GM06990 (cell line): ENCODE results near the gene ADAMTS18.
"Not testable (repeated sequence)": the region's sequence is repeated elsewhere in the genome, so short reads cannot be mapped to it uniquely, and the experiment has no call there.

Experiments
- DNase-seq: peaks from one replicate; pipeline ENCODE4 v3.0.0-alpha.2; 2011; ENCODE audit not compliant: insufficient read length; ENCODE audit errors: extremely low read depth
- H3K27me3 ChIP-seq: replicated peaks from 2 replicates; pipeline ENCODE4 v1.6.0; 2011; ENCODE audit warnings: low read length; ENCODE audit not compliant: control insufficient read depth, insufficient read depth
- H3K36me3 ChIP-seq: 2 replicates; pipeline ENCODE4 v1.5.1; 2011; ENCODE audit warnings: low read length; ENCODE audit not compliant: control insufficient read depth, insufficient read depth
- H3K4me3 ChIP-seq: replicated peaks from 2 replicates; pipeline ENCODE4 v1.5.1; 2011; ENCODE audit warnings: low read depth, mild to moderate bottlenecking, control low read depth, low read length
- CTCF ChIP-seq: IDR thresholded peaks from 2 replicates; pipeline ENCODE4 v1.5.1; 2011; ENCODE audit warnings: low read length, control low read depth, mild to moderate bottlenecking, inconsistent platforms; ENCODE audit not compliant: insufficient read depth, poor library complexity, severe bottlenecking

Gene ADAMTS18

GRCh38 chr16:77271532-77272426 is 163.1 kb downstream of the ADAMTS18 start:
- Histone ChIP-seq H3K27me3 (no peaks in the 10 kb centered on the region), H3K4me3 (no peak overlapping the region), H3K36me3 (no peaks in the 10 kb centered on the region)
- no peak for TF ChIP-seq CTCF
- no peak for DNase-seq

GRCh38 chr16:77266185-77266584 is 168.6 kb downstream of the ADAMTS18 start:
- not testable (repeated sequence) for H3K4me3 ChIP-seq, H3K27me3 ChIP-seq, H3K36me3 ChIP-seq, DNase-seq

GRCh38 chr16:77262971-77263370 is 171.9 kb downstream of the ADAMTS18 start:
- DNase-seq: no peak
- H3K36me3 ChIP-seq: no peaks in the 10 kb centered on the region
- no peak for TF ChIP-seq CTCF
- H3K4me3 ChIP-seq: no peak overlapping the region
- no peaks in the 10 kb centered on the region for H3K27me3 ChIP-seq

- H3K4me3 ChIP-seq: no peak overlapping the region
- no peak for DNase-seq
- H3K36me3 ChIP-seq: no peaks in the 10 kb centered on the region
- no peak for TF ChIP-seq CTCF
- no peaks in the 10 kb centered on the region; the same call in 1 of the 2 replicates for H3K27me3 ChIP-seq
Observed at GRCh38 chr16:77250400-77250799, 184.4 kb downstream of the ADAMTS18 start.

GRCh38 chr16:77246150-77246549 is 188.7 kb downstream of the ADAMTS18 start:
- no peaks in the 10 kb centered on the region for H3K36me3 ChIP-seq
- no peaks in the 10 kb centered on the region; the same call in 1 of the 2 replicates for H3K27me3 ChIP-seq
- no peak for DNase-seq
- TF ChIP-seq CTCF: no peak
- no peak overlapping the region for H3K4me3 ChIP-seq

GRCh38 chr16:77242471-77242870 is 192.4 kb downstream of the ADAMTS18 start:
- DNase-seq, H3K27me3 ChIP-seq, H3K4me3 ChIP-seq, H3K36me3 ChIP-seq: not testable (repeated sequence)
